Keratinocyte (primary cell): Measurements from ENCODE around the gene PDZD2.

Experiments
- CTCF ChIP-seq, 3 experiments: IDR thresholded peaks in 1 of 3; conservative IDR thresholded peaks in 1 of 3; optimal IDR thresholded peaks in 1 of 3; 2 replicates in 2 of 3; 3 replicates in 1 of 3; pipeline versions ENCODE3 to v1.5.1; 2011; ENCODE audit warnings: low read length in 3 of 3, mild to moderate bottlenecking in 3 of 3, moderate library complexity in 2 of 3, control low read depth in 1 of 3, inconsistent platforms in 1 of 3; ENCODE audit not compliant: insufficient read depth in 2 of 3; ENCODE audit errors: extremely low read depth in 1 of 3
- EZH2 ChIP-seq: IDR thresholded peaks from one replicate; pipeline ENCODE4 v1.6.1; 2012; ENCODE audit warnings: inconsistent platforms, mild to moderate bottlenecking, low read length, moderate library complexity

GRCh38 chr5:31962351-31962751 is 323.4 kb downstream of the PDZD2 start:
- TF ChIP-seq EZH2 (no peak), CTCF (optimal IDR thresholded peaks at IDR 0.05 in 1 of 3, IDR thresholded peaks at IDR 0.05 in 1 of 3, conservative IDR thresholded peaks at IDR 0.05 in 1 of 3; ENCODE audit: extremely low read depth in 1 of 3, insufficient read depth in 2 of 3, low read length in 3 of 3) (no peak)
